Testis (tissue), 2 donors: Measurements from ENCODE around the gene NRROS.

ENCODE experiments used
- CTCF ChIP-seq, 3 experiments: fragments of 450-650 bp in 2 of 3; fragments of 200-600 bp in 1 of 3; sonication (generic) in 1 of 3; IDR thresholded peaks; one replicate each; pipeline ENCODE4 v1.5.1; 2016 to 2019; ENCODE audit warnings: antibody characterized with exemption in 3 of 3, mild to moderate bottlenecking in 2 of 3, moderate library complexity in 1 of 3
- POLR2A ChIP-seq: fragments of 450-650 bp; IDR thresholded peaks from one replicate; pipeline ENCODE4 v1.6.1; 2017; ENCODE audit warnings: antibody characterized with exemption, mild to moderate bottlenecking, moderate library complexity

GRCh38 chr3:196590279-196590678, 49.2 kb upstream of the NRROS start:
- TF ChIP-seq CTCF (IDR thresholded peaks at IDR 0.05) (no peak), POLR2A (no peak)
